Gastrocnemius medialis (tissue), 4 donors: ENCODE measurements around the gene BEAN1.

Experiments
- POLR2A ChIP-seq, 2 donors: fragments of 450-650 bp; IDR thresholded peaks; one replicate each; pipeline ENCODE4 v1.6.1; 2017; ENCODE audit warnings: antibody characterized with exemption in 2 of 2, mild to moderate bottlenecking in 2 of 2, moderate library complexity in 2 of 2
- TF ChIP-seq, protein P1 (sequence below), 5 experiments: fragments of 450-650 bp in 3 of 5; fragments of 200-600 bp in 2 of 5; sonication (generic) in 2 of 5; IDR thresholded peaks in 4 of 5; conservative IDR thresholded peaks in 1 of 5; 1 replicate in 4 of 5; 2 replicates in 1 of 5; pipeline ENCODE4 v1.5.1; 2016 to 2019; ENCODE audit warnings: antibody characterized with exemption in 5 of 5, mild to moderate bottlenecking in 3 of 5, moderate library complexity in 3 of 5

DNA sequence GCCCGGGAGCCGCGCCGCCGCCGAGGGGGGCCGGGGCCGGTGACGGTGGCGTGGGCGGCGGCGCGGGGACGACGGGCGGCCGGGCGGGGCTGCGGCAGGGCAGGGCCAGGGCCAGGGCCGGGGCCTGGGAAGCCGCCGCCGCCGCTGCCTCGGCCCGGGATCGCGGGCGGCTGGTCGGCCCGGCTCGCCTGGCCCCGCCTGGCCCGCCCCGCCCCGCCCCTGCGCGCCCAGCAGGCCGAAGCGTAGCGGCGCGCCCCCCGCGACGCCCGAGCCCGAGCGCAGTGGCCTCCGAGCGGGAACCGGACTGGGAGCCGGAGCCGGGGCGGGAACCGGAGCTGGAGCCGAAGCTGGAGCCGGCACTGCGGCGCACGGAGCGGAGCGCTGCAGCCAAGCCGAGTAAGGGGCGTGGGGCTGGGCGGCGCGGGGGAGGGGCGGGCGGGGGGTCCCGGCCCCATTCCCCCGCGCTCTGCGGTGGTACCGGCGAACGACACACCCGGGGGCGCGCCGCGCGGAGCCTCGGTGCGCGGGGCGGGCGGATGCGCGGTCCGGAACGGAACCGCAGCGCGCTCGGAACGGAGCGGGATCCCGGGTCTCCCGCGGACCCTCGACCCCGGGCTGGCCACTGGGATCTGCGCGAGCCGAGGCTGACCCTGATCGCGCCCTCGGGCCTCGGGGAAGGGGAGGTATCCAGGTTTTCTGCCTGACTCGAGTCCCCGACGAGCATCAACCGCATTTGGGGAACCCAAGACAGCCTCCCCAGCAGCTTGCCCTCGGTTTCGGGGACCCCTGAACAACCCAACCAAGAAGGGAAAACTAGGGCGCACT, at the start of gene BEAN1:
- TF ChIP-seq, protein P1, sequence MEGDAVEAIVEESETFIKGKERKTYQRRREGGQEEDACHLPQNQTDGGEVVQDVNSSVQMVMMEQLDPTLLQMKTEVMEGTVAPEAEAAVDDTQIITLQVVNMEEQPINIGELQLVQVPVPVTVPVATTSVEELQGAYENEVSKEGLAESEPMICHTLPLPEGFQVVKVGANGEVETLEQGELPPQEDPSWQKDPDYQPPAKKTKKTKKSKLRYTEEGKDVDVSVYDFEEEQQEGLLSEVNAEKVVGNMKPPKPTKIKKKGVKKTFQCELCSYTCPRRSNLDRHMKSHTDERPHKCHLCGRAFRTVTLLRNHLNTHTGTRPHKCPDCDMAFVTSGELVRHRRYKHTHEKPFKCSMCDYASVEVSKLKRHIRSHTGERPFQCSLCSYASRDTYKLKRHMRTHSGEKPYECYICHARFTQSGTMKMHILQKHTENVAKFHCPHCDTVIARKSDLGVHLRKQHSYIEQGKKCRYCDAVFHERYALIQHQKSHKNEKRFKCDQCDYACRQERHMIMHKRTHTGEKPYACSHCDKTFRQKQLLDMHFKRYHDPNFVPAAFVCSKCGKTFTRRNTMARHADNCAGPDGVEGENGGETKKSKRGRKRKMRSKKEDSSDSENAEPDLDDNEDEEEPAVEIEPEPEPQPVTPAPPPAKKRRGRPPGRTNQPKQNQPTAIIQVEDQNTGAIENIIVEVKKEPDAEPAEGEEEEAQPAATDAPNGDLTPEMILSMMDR (IDR thresholded peaks at IDR 0.05 in 4 of 5, conservative IDR thresholded peaks at IDR 0.05 in 1 of 5): no peak
- TF ChIP-seq POLR2A (IDR thresholded peaks at IDR 0.05): no peak
